ENCODE data around the gene SLC25A12.

Gene SLC25A12

GRCh38 chr2:171807119-171807518, 86.9 kb downstream of the SLC25A12 start:
- Histone ChIP-seq H3K27me3 (no peaks in the 10 kb centered on the region), H3K9me3 (no peaks in the 10 kb centered on the region), H3K4me1 (no peaks in the 10 kb centered on the region), H3K4me3 (ENCODE audit: low read depth, low read length) (no peak overlapping the region), H3K36me3 (no peaks in the 10 kb centered on the region)
- DNase-seq: no peak
- no peak for TF ChIP-seq CTCF (IDR thresholded peaks at IDR 0.05; ENCODE audit: low read depth, low read length)

- no peak for DNase-seq
- TF ChIP-seq CTCF (IDR thresholded peaks at IDR 0.05; ENCODE audit: low read depth, low read length): no peak
- Histone ChIP-seq H3K36me3 (no peaks in the 10 kb centered on the region), H3K4me3 (ENCODE audit: low read depth, low read length) (no peak overlapping the region), H3K27me3 (no peaks in the 10 kb centered on the region), H3K9me3 (no peaks in the 10 kb centered on the region), H3K4me1 (no peaks in the 10 kb centered on the region)
Measured at GRCh38 chr2:171804456-171804855, 89.6 kb downstream of the SLC25A12 start.

- Histone ChIP-seq H3K4me1 (no peaks in the 10 kb centered on the region), H3K4me3 (ENCODE audit: low read depth, low read length) (no peak overlapping the region), H3K27me3 (no peaks in the 10 kb centered on the region), H3K36me3 (no peaks in the 10 kb centered on the region), H3K9me3 (no peaks in the 10 kb centered on the region)
- TF ChIP-seq CTCF (IDR thresholded peaks at IDR 0.05; ENCODE audit: low read depth, low read length): no peak
- DNase-seq: no peak
Measured at GRCh38 chr2:171803757-171804156, 90.3 kb downstream of the SLC25A12 start.

GRCh38 chr2:171800639-171801038, 93.4 kb downstream of the SLC25A12 start:
- no peak for TF ChIP-seq CTCF (IDR thresholded peaks at IDR 0.05; ENCODE audit: low read depth, low read length)
- Histone ChIP-seq H3K9me3 (no peaks in the 10 kb centered on the region), H3K4me3 (ENCODE audit: low read depth, low read length) (no peak overlapping the region), H3K36me3 (no peaks in the 10 kb centered on the region), H3K27me3 (no peaks in the 10 kb centered on the region), H3K4me1 (no peaks in the 10 kb centered on the region)
- DNase-seq: no peak

GRCh38 chr2:171798156-171798820, 95.8 kb downstream of the SLC25A12 start:
- Histone ChIP-seq H3K9me3 (no peaks in the 10 kb centered on the region), H3K4me3 (ENCODE audit: low read depth, low read length) (no peak overlapping the region), H3K4me1 (no peaks in the 10 kb centered on the region), H3K36me3 (no peaks in the 10 kb centered on the region), H3K27me3 (no peaks in the 10 kb centered on the region)
- no peak for TF ChIP-seq CTCF (IDR thresholded peaks at IDR 0.05; ENCODE audit: low read depth, low read length)
- DNase-seq: no peak

- Histone ChIP-seq H3K36me3 (no peaks in the 10 kb centered on the region), H3K9me3 (no peaks in the 10 kb centered on the region), H3K4me3 (ENCODE audit: low read depth, low read length) (no peak overlapping the region), H3K4me1 (no peaks in the 10 kb centered on the region), H3K27me3 (no peaks in the 10 kb centered on the region)
- no peak for TF ChIP-seq CTCF (IDR thresholded peaks at IDR 0.05; ENCODE audit: low read depth, low read length)
- no peak for DNase-seq
Measured at GRCh38 chr2:171794918-171795317, 99.1 kb downstream of the SLC25A12 start.
